Measurements from ENCODE around the gene SH2D1B.

SH2D1B gene

DNA sequence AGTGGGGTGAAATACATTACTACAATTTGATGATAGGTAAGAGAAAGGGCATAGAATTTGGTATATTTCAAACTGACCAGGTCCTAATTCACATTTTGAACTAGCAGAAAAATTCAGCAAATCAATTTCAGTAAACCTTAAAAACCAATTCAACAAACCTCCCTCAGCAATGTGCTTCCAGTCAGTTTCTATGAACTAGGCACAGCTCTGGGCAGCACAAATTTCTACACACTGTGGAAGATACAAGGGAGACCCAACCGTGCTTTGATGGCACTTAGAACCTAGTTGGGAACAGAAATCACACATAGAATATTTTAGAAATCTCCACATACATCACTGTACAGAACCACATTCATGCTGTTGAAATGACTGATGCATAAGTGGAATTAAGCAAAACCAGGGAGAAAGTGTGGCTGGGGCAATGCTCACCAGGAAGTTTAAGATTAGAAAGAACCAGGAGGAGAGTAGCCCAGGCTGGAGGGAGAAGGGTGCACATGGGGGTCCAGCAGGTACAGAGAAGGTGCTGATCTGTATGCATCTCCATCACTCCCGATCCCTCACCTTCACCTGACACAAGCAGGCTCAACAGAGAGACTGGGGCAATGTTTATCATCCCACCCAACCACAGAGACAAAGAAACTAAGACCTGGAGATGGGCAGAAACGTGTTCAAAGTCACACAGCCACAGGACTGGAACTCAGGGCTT lies 15.6 kb downstream of the SH2D1B start:
- no peak overlapping the region for H3K4me3 ChIP-seq (ENCODE audit: low read depth, low read length)
- H3K36me3 ChIP-seq (replicated peaks): no peaks in the 10 kb centered on the region
- no peak overlapping the region for H3K27ac ChIP-seq
- TF ChIP-seq, protein P1, sequence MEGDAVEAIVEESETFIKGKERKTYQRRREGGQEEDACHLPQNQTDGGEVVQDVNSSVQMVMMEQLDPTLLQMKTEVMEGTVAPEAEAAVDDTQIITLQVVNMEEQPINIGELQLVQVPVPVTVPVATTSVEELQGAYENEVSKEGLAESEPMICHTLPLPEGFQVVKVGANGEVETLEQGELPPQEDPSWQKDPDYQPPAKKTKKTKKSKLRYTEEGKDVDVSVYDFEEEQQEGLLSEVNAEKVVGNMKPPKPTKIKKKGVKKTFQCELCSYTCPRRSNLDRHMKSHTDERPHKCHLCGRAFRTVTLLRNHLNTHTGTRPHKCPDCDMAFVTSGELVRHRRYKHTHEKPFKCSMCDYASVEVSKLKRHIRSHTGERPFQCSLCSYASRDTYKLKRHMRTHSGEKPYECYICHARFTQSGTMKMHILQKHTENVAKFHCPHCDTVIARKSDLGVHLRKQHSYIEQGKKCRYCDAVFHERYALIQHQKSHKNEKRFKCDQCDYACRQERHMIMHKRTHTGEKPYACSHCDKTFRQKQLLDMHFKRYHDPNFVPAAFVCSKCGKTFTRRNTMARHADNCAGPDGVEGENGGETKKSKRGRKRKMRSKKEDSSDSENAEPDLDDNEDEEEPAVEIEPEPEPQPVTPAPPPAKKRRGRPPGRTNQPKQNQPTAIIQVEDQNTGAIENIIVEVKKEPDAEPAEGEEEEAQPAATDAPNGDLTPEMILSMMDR (IDR thresholded peaks at IDR 0.05; ENCODE audit: low read depth, low read length, missing control alignments): no peak
- in situ Hi-C loops (cut with HindIII; ENCODE audit: low pct_ligation_motif_present, low sequenced_read_pairs): no loop called here
- DNase-seq: no peak
- H3K27me3 ChIP-seq (replicated peaks): no peaks in the 10 kb centered on the region

DNA sequence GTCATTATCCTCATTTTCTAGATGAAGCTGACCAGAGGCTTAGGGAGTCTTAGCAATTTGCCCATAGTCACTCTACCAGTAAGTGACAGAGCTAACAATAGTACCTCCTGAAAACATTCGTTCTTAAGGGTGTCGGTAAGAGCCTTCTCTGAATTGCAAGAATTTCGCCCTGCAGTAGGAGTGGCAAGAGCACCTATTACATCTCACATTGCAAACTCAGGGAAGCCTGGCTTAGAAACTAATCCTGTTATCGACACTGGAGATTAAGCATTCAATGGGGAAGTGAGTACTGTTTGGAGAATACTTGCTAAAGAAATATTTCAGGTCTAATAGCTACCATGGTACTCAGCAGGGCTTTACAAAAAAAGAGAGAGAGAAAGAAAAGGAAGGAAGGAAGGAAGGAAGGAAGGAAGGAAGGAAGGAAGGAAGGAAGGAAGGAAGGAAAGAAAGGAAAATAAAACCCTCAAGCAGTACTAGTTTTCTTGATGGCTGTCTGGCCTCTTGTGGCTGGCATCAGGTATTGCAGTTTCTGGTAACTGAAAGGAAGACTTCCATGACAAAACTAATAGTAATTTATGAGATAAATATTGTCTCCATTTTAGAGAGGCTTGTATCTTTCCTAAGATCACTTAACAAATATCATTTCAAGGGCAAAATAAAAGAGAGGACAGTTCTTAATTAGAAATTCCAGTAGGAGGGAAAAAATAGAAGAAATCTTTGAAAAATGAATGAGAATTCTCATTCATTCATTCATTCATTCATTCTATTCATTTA lies 20.0 kb downstream of the SH2D1B start:
- TF ChIP-seq, protein P1 (IDR thresholded peaks at IDR 0.05; ENCODE audit: low read depth, low read length, missing control alignments): peak; percentile 83
- in situ Hi-C loops (cut with HindIII; ENCODE audit: low pct_ligation_motif_present, low sequenced_read_pairs): no loop called here
- DNase-seq: peak; percentile 35
- H3K36me3 ChIP-seq (replicated peaks): no peaks in the 10 kb centered on the region
- no peak overlapping the region for H3K4me3 ChIP-seq (ENCODE audit: low read depth, low read length)
- no peak overlapping the region for H3K27ac ChIP-seq
- H3K27me3 ChIP-seq (replicated peaks): no peaks in the 10 kb centered on the region

DNA sequence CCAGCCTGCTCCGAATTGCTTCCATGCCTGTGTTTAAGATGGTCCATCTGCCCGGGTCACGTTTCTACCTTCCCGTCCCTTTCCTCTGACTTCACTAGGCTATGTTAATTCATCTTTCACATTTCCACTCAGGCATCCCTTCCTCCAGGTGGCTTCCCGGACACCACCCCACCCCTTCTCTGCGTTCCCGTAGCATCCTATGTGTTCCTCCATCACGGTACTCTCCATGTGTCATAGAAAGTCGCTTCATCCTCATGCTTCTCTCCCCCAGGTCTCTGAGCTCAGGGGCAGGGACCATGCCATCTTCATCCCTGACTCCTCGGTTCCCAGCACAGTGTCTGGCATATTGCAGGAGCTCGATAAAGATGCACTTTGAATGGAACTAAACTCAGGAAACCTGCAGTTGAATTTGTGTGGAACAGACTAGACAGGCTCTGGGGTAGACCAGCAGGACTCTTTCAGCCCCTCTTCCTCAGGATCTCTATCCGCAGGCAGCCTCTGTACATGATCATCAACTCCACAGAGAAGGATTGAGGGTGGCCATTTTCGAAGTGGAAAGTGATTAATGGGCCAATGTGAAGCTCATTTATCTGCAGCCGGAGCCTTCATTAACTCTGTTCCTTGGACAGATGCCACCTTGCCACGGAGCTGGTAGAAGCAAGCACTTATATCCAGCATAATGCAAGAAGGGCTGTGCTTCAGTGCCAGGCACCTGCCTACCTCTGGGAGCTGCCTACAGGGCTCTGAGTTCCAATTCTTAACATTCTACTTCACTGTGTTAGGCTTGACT lies 21.3 kb downstream of the SH2D1B start:
- no peaks in the 10 kb centered on the region for H3K36me3 ChIP-seq (replicated peaks)
- TF ChIP-seq, protein P1 (IDR thresholded peaks at IDR 0.05; ENCODE audit: low read depth, low read length, missing control alignments): no peak
- H3K27me3 ChIP-seq (replicated peaks): no peaks in the 10 kb centered on the region
- no peak overlapping the region for H3K4me3 ChIP-seq (ENCODE audit: low read depth, low read length)
- in situ Hi-C loops (cut with HindIII; ENCODE audit: low pct_ligation_motif_present, low sequenced_read_pairs): no loop called here
- no peak for DNase-seq
- no peak overlapping the region for H3K27ac ChIP-seq

DNA sequence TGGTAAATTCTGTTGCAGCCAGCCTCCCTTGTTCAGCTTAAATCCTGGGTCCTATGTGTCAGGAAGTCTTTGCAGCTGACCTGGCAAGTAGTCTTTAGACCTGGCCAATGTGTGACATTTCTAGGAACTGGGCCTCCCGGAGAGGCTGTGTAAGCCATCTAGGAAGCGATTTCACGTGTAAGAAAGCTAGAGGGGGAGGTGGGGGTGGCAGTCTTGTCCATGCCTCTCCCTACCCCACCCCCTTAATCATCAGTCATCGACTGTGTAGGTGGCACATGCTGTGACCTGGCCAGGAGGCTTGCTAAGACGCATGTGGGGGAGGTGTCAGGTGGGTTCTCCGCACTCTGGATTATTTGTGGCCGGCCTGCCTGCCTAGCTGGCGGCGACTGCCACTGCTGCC lies 22.0 kb downstream of the SH2D1B start:
- TF ChIP-seq, protein P1 (IDR thresholded peaks at IDR 0.05; ENCODE audit: low read depth, low read length, missing control alignments): no peak

DNA sequence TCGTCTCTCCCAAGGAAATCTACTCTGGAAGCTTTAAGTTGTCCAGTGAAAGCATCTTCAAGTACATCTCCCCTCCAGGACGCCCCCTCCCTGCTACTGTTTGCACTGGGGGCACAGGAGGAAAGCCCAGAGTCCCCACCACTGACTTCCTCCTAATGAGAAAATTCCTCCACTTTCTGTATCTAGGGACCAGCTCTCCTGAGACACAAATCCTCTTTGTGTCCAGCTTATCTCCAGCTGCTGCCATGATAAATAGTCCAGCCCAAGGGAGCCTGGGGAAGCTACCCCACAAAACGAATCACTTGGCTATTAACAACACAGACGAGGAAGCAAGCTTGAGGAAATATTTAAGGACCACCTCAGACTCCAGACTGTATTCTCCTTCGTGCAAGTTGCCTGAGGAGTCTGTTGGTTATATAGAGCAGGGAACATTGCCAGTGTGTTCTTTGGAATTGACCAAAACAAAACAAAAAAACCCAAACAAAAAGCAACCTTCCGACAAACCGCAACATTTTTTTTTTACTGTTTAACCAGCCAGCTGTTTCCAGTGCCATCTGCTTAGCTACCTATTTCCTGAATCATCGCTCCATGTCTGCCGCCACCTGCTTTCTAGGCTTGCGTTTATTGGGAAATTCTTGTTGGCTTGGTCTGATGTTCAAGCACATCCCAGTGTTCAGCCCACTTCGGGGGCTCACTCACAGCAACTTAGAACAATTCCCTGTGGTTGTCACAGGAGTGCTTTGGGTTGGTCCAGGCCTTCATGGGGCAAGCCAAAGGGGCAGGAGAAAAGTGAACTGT lies 22.7 kb downstream of the SH2D1B start:
- H3K36me3 ChIP-seq (replicated peaks): no peaks in the 10 kb centered on the region
- no peak overlapping the region for H3K27ac ChIP-seq
- no peaks in the 10 kb centered on the region for H3K27me3 ChIP-seq (replicated peaks)
- in situ Hi-C loops (cut with HindIII; ENCODE audit: low pct_ligation_motif_present, low sequenced_read_pairs): no loop called here
- DNase-seq: no peak
- H3K4me3 ChIP-seq (ENCODE audit: low read depth, low read length): no peak overlapping the region
- TF ChIP-seq, protein P1 (IDR thresholded peaks at IDR 0.05; ENCODE audit: low read depth, low read length, missing control alignments): no peak

More for the DNA sequence above, 22.0 kb downstream of the SH2D1B start:
- no peak for DNase-seq
- Histone ChIP-seq H3K4me3 (ENCODE audit: low read depth, low read length) (no peak overlapping the region), H3K27ac (no peak overlapping the region), H3K27me3 (replicated peaks) (no peaks in the 10 kb centered on the region), H3K36me3 (replicated peaks) (no peaks in the 10 kb centered on the region)
- in situ Hi-C loops (cut with HindIII; ENCODE audit: low pct_ligation_motif_present, low sequenced_read_pairs): no loop called here
